ENCODE results near the gene COL23A1. TPM values are rescaled to one million over a fixed set of nuclear protein-coding genes. Genes with fewer than 3 reads are reported as not detected.

The COL23A1 gene
- total RNA-seq, 1 experiment from 2014 or later, result not detected

DNA sequence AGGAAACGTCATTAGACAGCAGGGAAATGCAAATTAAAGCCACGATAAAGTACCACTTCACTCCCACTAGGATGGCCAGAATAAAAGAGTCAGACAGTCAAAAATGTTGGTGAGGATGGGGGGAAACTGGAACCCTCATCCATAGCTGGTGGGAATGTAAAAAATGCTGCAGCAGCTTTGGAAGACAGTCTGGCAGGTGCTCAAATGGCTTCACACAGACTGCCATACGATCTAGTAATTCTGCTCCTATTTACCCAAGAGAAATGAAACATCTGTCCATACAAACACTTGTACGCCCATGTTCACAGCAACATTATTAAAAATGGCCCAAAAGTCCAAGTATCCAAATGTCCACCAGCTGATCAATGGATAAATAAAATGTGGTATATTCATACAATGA is 198.7 kb downstream of the COL23A1 start:
- TF ChIP-seq, protein P1, sequence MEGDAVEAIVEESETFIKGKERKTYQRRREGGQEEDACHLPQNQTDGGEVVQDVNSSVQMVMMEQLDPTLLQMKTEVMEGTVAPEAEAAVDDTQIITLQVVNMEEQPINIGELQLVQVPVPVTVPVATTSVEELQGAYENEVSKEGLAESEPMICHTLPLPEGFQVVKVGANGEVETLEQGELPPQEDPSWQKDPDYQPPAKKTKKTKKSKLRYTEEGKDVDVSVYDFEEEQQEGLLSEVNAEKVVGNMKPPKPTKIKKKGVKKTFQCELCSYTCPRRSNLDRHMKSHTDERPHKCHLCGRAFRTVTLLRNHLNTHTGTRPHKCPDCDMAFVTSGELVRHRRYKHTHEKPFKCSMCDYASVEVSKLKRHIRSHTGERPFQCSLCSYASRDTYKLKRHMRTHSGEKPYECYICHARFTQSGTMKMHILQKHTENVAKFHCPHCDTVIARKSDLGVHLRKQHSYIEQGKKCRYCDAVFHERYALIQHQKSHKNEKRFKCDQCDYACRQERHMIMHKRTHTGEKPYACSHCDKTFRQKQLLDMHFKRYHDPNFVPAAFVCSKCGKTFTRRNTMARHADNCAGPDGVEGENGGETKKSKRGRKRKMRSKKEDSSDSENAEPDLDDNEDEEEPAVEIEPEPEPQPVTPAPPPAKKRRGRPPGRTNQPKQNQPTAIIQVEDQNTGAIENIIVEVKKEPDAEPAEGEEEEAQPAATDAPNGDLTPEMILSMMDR (IDR thresholded peaks at IDR 0.05; ENCODE audit: unreplicated experiment), result no peak
- peaks cover 62% of the 10 kb centered on the region for H3K27me3 Mint-ChIP-seq (ENCODE audit: unreplicated experiment)
- no TSS peak for BruUV-seq (replicated peaks)
- no peak overlapping the region for H3K27ac Mint-ChIP-seq (ENCODE audit: unreplicated experiment)
- no peaks in the 10 kb centered on the region for H3K4me1 Mint-ChIP-seq (ENCODE audit: low read depth, unreplicated experiment)
- no peak overlapping the region for H3K4me3 Mint-ChIP-seq (ENCODE audit: low read depth, unreplicated experiment)
- DNase-seq, result no peak
- H3K36me3 Mint-ChIP-seq (ENCODE audit: insufficient read depth, unreplicated experiment), result no peaks in the 10 kb centered on the region
- intact Hi-C loops (cut with micrococcal nuclease; ENCODE audit: unreplicated experiment), result no loop called here
- CTCF ChIA-PET, result no interaction called here
- no peaks in the 10 kb centered on the region for H3K9me3 Mint-ChIP-seq (ENCODE audit: low read depth, unreplicated experiment)

DNA sequence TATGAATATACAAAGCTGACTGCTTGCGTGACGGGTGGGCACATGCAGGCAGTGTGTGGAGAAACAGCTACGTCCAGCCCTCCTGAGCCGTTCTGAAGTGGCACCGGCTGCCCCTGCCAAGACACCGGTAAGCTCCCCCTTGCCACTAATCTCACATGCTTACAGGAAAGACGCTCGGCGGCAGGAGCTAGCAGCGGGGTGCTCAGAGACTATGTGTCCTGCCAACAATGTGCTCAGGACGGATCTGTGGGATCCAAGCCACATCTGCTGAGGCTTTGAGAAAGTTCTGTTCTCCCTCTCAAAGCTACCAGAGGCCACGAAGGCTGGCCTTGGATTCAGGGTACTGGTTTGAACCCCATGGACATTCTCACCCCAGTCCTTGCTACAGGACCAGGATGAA is 200.4 kb downstream of the COL23A1 start:
- TF ChIP-seq, protein P1 (IDR thresholded peaks at IDR 0.05; ENCODE audit: unreplicated experiment), result no peak
- no TSS peak for BruUV-seq (replicated peaks)
- no peaks in the 10 kb centered on the region for H3K9me3 Mint-ChIP-seq (ENCODE audit: low read depth, unreplicated experiment)
- H3K27me3 Mint-ChIP-seq (ENCODE audit: unreplicated experiment), result peaks cover 75% of the 10 kb centered on the region
- H3K4me1 Mint-ChIP-seq (ENCODE audit: low read depth, unreplicated experiment), result no peaks in the 10 kb centered on the region
- H3K27ac Mint-ChIP-seq (ENCODE audit: unreplicated experiment), result no peak overlapping the region
- intact Hi-C loops (cut with micrococcal nuclease; ENCODE audit: unreplicated experiment), result no loop called here
- H3K4me3 Mint-ChIP-seq (ENCODE audit: low read depth, unreplicated experiment), result no peak overlapping the region
- CTCF ChIA-PET, result no interaction called here
- no peaks in the 10 kb centered on the region for H3K36me3 Mint-ChIP-seq (ENCODE audit: insufficient read depth, unreplicated experiment)
- no peak for DNase-seq

DNA sequence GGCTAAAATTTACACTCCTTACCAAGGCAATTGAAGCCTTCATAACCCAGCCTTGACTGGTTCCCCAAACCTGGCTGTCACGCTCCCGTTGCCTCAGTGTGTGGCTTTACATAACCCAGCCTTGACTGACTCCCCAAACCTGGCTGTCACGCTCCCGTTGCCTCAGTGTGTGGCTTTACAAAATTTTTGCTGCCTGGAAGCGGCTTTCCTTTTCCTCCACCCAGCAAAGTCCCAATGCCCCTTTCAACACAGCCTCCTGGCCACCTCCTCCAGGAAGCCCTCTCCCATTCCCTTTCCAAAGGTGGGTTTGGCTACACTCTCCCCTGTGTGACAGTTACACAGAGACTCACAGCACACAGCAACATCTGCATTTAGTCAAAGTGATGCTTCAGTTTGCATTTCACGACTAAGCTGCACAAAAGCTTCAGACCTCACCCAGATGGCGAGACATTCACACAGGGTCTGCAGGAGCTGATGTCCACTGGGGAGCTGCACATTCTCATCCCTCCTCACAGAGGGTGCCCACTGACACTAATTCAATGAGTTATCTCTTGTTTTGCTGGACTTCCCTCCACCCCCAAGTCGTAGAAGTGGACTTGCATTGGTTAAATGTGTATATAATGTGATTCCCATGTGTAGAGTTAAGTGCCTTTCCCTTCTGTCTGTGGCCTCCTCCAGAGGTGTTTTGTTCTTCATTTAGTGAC is 201.0 kb downstream of the COL23A1 start:
- no TSS peak for BruUV-seq (replicated peaks)
- H3K36me3 Mint-ChIP-seq (ENCODE audit: insufficient read depth, unreplicated experiment), result no peaks in the 10 kb centered on the region
- peaks cover 79% of the 10 kb centered on the region for H3K27me3 Mint-ChIP-seq (ENCODE audit: unreplicated experiment)
- no peaks in the 10 kb centered on the region for H3K4me1 Mint-ChIP-seq (ENCODE audit: low read depth, unreplicated experiment)
- no peaks in the 10 kb centered on the region for H3K9me3 Mint-ChIP-seq (ENCODE audit: low read depth, unreplicated experiment)
- intact Hi-C loops (cut with micrococcal nuclease; ENCODE audit: unreplicated experiment), result no loop called here
- TF ChIP-seq, protein P1 (IDR thresholded peaks at IDR 0.05; ENCODE audit: unreplicated experiment), result no peak
- no peak overlapping the region for H3K27ac Mint-ChIP-seq (ENCODE audit: unreplicated experiment)
- no peak for DNase-seq
- CTCF ChIA-PET, result no interaction called here
- H3K4me3 Mint-ChIP-seq (ENCODE audit: low read depth, unreplicated experiment), result no peak overlapping the region

DNA sequence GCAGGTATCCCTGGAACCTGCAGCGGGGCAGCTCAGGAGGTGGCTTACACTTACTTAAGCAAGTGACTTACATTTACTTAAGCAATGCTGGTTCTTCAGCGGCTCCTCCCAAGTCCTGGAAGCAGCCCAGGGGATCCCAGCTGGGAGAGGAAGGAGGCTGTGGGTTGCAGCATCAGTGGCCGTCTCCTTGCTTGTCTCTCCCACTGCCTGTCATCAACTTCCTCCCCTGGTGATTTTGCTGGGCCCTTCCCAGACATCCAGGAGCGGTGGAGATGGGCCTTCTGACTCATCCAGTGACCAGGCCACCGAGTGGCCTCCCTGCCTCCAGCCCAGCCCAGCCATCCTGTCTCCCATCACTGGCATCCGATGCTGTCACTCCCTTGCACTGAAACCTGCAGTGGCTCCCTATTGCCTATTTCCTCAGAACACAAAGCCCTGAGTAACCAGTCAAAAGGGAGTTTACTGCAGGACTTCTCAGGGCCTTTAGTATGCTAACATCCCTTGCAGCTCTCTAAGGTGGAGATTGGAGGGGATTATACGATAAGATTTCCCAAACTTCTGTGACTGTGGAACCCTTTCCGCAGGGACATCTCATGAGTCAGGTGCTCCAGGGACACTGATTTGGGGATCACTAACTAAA is 201.7 kb downstream of the COL23A1 start:
- CTCF ChIA-PET, result no interaction called here
- TF ChIP-seq, protein P1 (IDR thresholded peaks at IDR 0.05; ENCODE audit: unreplicated experiment), result no peak
- Mint-ChIP-seq H3K4me3 (ENCODE audit: low read depth, unreplicated experiment) (no peak overlapping the region), H3K27ac (ENCODE audit: unreplicated experiment) (no peak overlapping the region), H3K4me1 (ENCODE audit: low read depth, unreplicated experiment) (no peaks in the 10 kb centered on the region), H3K27me3 (ENCODE audit: unreplicated experiment) (peaks cover 84% of the 10 kb centered on the region), H3K9me3 (ENCODE audit: low read depth, unreplicated experiment) (no peaks in the 10 kb centered on the region), H3K36me3 (ENCODE audit: insufficient read depth, unreplicated experiment) (no peaks in the 10 kb centered on the region)
- no TSS peak for BruUV-seq (replicated peaks)
- DNase-seq, result no peak
- intact Hi-C loops (cut with micrococcal nuclease; ENCODE audit: unreplicated experiment), result no loop called here
